Measurements from ENCODE around the gene PIP4K2C.

PIP4K2C gene

GRCh38 chr12:57563358-57563757 is 27.6 kb upstream of the PIP4K2C start:
- TF ChIP-seq TAF1 (IDR thresholded peaks at IDR 0.05; ENCODE audit: borderline replicate concordance, insufficient read depth, low read length) = no peak
- no peak for TF ChIP-seq FOXP2 (optimal IDR thresholded peaks at IDR 0.05; ENCODE audit: borderline replicate concordance, extremely low read depth, extremely low read length, insufficient read depth)
- TF ChIP-seq POLR2AphosphoS5 (IDR thresholded peaks at IDR 0.05; ENCODE audit: low read depth, low read length) = no peak
- no peak for TF ChIP-seq SIN3A (IDR thresholded peaks at IDR 0.05; ENCODE audit: borderline replicate concordance, insufficient read depth, low read length)

GRCh38 chr12:57564178-57564740 is 26.7 kb upstream of the PIP4K2C start:
- TF ChIP-seq TAF1 (IDR thresholded peaks at IDR 0.05; ENCODE audit: borderline replicate concordance, insufficient read depth, low read length) (no peak), SIN3A (IDR thresholded peaks at IDR 0.05; ENCODE audit: borderline replicate concordance, insufficient read depth, low read length) (no peak), FOXP2 (optimal IDR thresholded peaks at IDR 0.05; ENCODE audit: borderline replicate concordance, extremely low read depth, extremely low read length, insufficient read depth) (no peak), REST (IDR thresholded peaks at IDR 0.05; ENCODE audit: insufficient read depth in 1 of 2, low read depth in 2 of 2, low read length in 2 of 2) (no peak), POLR2AphosphoS5 (IDR thresholded peaks at IDR 0.05; ENCODE audit: low read depth, low read length) (no peak)

GRCh38 chr12:57568838-57569237 is 22.2 kb upstream of the PIP4K2C start:
- TF ChIP-seq POLR2AphosphoS5 (IDR thresholded peaks at IDR 0.05; ENCODE audit: low read depth, low read length) = no peak
- no peak for TF ChIP-seq REST (IDR thresholded peaks at IDR 0.05; ENCODE audit: insufficient read depth in 1 of 2, low read depth in 2 of 2, low read length in 2 of 2)
- no peak for TF ChIP-seq SIN3A (IDR thresholded peaks at IDR 0.05; ENCODE audit: borderline replicate concordance, insufficient read depth, low read length)
- TF ChIP-seq FOXP2 (optimal IDR thresholded peaks at IDR 0.05; ENCODE audit: borderline replicate concordance, extremely low read depth, extremely low read length, insufficient read depth) = no peak
- no peak for TF ChIP-seq TAF1 (IDR thresholded peaks at IDR 0.05; ENCODE audit: borderline replicate concordance, insufficient read depth, low read length)

- no peak for TF ChIP-seq FOXP2 (optimal IDR thresholded peaks at IDR 0.05; ENCODE audit: borderline replicate concordance, extremely low read depth, extremely low read length, insufficient read depth)
- TF ChIP-seq REST (IDR thresholded peaks at IDR 0.05; ENCODE audit: insufficient read depth in 1 of 2, low read depth in 2 of 2, low read length in 2 of 2) = no peak
- TF ChIP-seq POLR2AphosphoS5 (IDR thresholded peaks at IDR 0.05; ENCODE audit: low read depth, low read length) = no peak
- TF ChIP-seq TAF1 (IDR thresholded peaks at IDR 0.05; ENCODE audit: borderline replicate concordance, insufficient read depth, low read length) = no peak
- TF ChIP-seq SIN3A (IDR thresholded peaks at IDR 0.05; ENCODE audit: borderline replicate concordance, insufficient read depth, low read length) = no peak
Observed at GRCh38 chr12:57569858-57570257, 21.1 kb upstream of the PIP4K2C start.

GRCh38 chr12:57571926-57572762 is 18.8 kb upstream of the PIP4K2C start:
- TF ChIP-seq SIN3A (IDR thresholded peaks at IDR 0.05; ENCODE audit: borderline replicate concordance, insufficient read depth, low read length) = no peak
- no peak for TF ChIP-seq REST (IDR thresholded peaks at IDR 0.05; ENCODE audit: insufficient read depth in 1 of 2, low read depth in 2 of 2, low read length in 2 of 2)
- no peak for TF ChIP-seq FOXP2 (optimal IDR thresholded peaks at IDR 0.05; ENCODE audit: borderline replicate concordance, extremely low read depth, extremely low read length, insufficient read depth)
- TF ChIP-seq TAF1 (IDR thresholded peaks at IDR 0.05; ENCODE audit: borderline replicate concordance, insufficient read depth, low read length) = no peak
- no peak for TF ChIP-seq POLR2AphosphoS5 (IDR thresholded peaks at IDR 0.05; ENCODE audit: low read depth, low read length)
